Activated naive CD4-positive, alpha-beta T cell treated with anti-CD3 and anti-CD28 coated beads for 36 hours (primary cell): ENCODE measurements around the gene CLCN6. TPM values are rescaled to one million over a fixed set of nuclear protein-coding genes. Genes with fewer than 3 reads are reported as not detected.
A peak's percentile ranks its signal among the peaks of the same experiment; 100 is the strongest.
"Not testable (repeated sequence)": the region's sequence is repeated elsewhere in the genome, so short reads cannot be mapped to it uniquely, and the experiment has no call there.

Experiments used
- CTCF ChIA-PET: fragments of 350-600 bp; sonication (Branson Sonifier 250); formaldehyde crosslinking; loops from one replicate; lab custom pipeline; 2021; ENCODE audit warnings: antibody characterized with exemption; lab: Charles Lee
- DNase-seq: peaks from one replicate; pipeline ENCODE4 v3.0.0-alpha.2; 2020
- H3K27ac Mint-ChIP-seq: one replicate; pipeline ENCODE4 v1.8.0; 2021; ENCODE audit warnings: mild to moderate bottlenecking, mixed read lengths
- H3K27me3 Mint-ChIP-seq: one replicate; pipeline ENCODE4 v1.8.0; 2021; ENCODE audit warnings: low read depth, mixed read lengths
- H3K36me3 Mint-ChIP-seq: one replicate; pipeline ENCODE4 v1.8.0; 2021; ENCODE audit warnings: low read depth, mixed read lengths
- H3K4me1 Mint-ChIP-seq: one replicate; pipeline ENCODE4 v1.8.0; 2021; ENCODE audit warnings: low read depth, mixed read lengths
- H3K4me3 Mint-ChIP-seq: one replicate; pipeline ENCODE4 v1.8.0; 2021; ENCODE audit warnings: mild to moderate bottlenecking, moderate library complexity, mixed read lengths
- H3K9me3 Mint-ChIP-seq: one replicate; pipeline ENCODE4 v1.8.0; 2021; ENCODE audit warnings: mixed read lengths
- intact Hi-C: fragments of 100-400 bp; cut with micrococcal nuclease; formaldehyde crosslinking; loops from one replicate; pipeline ENCODE4 v1.15.1; 2023
- total RNA-seq, 2 experiments: library from RNA; stranded (reverse); gene quantifications; one replicate each; pipeline ENCODE4 v1.2.3, GENCODE V29; 2021

Gene CLCN6
- total RNA-seq, 2 experiments from 2014 or later, result 11.3 to 11.6 TPM

DNA sequence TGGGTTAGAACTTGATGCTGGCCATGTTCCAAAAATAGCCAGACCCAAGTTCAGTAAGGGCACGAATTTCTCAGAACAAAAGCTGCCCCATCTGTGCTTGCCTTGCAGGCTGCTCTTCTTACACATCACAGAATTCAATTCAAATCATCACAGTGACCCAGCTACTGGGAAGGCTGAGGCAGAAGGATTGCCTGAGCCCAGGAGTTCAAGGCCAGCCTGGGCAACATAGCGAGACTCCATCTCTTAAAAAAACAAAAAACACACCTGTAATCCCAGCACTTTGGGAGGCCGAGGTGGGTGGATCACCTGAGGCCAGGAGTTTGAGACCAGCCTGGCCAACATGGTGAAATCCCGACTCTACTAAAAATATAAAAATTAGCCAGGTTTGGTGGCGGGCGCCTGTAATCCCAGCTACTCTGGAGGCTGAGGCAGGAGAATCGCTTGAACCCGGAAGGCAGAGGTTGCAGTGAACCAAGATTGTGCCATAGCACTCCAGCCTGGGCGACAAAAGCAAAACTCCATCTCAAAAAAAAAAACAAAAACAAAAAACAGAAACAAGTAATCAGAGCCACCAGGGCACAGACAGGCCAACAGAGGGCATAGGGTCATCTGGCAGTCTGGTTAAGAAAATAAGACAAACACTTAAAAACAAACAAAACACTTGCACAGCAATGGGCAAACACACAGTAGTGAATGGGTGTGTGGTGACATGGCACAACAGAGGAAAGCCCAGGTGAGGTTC lies 1.9 kb upstream of the CLCN6 start:
- CTCF ChIA-PET, result interaction anchor here (1.0 kb wide), 1 partner anchor 162 kb away, joined by 3 read pairs; no protein-coding TSS in a partner anchor
- DNase-seq, intact Hi-C loops, H3K27me3 Mint-ChIP-seq, H3K9me3 Mint-ChIP-seq: not testable (repeated sequence)
- peak overlapping the region; percentile 58 for H3K27ac Mint-ChIP-seq
- peak overlapping the region; percentile 99 for H3K4me3 Mint-ChIP-seq
- peaks cover 11% of the 10 kb centered on the region for H3K36me3 Mint-ChIP-seq
- H3K4me1 Mint-ChIP-seq, result peaks cover 56% of the 10 kb centered on the region

- peak overlapping the region; percentile 59 for H3K27ac Mint-ChIP-seq
- peak overlapping the region; percentile 99 for H3K4me3 Mint-ChIP-seq
- no peaks in the 10 kb centered on the region for H3K9me3 Mint-ChIP-seq
- peak; percentile 50 for DNase-seq
- H3K36me3 Mint-ChIP-seq, result peaks cover 15% of the 10 kb centered on the region
- CTCF ChIA-PET, result no interaction called here
- H3K27me3 Mint-ChIP-seq, result no peaks in the 10 kb centered on the region
- intact Hi-C loops, result loop anchor here (1.0 to 5.0 kb wide), 4 partner anchors 153 to 745 kb away; partner anchors contain the start of genes FBXO2, FBXO44, MFN2 and MTOR
- peaks cover 59% of the 10 kb centered on the region for H3K4me1 Mint-ChIP-seq
These were observed 1.1 kb upstream of the CLCN6 start for GRCh38 chr1:11804666-11805421.

DNA sequence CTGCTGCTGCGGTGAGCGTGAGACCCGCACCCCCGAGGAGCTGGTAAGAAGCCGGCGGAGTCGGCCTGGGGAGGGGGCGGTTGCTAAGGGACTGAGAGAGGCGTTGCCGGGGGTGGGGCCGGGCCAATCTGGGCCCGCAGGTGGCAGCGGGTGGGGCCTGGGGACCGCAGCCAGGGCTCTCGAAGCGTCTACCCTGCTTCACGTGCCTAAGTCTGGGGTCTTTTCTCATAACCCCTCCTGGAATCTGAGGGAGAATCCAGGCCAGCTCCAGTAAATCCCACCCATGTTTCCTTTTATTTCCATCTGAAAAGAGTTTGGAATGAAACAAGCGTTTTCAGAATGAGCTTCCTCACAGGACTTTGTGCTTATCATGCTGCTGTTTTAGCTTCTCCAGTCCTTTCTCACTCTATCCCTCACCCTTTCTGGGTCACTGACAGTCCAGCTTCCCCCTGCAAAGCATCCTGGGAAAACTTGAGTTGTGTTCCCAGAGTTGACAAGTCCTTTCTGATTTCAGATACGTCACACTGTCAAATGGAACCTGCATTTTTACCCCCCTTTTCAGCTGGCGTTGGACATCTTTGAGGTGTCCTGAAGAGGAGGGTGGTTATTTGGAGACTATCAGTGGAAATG lies 431 bp downstream of the CLCN6 start:
- intact Hi-C loops, result loop anchor here (1.0 to 5.0 kb wide), 5 partner anchors 70 to 544 kb away; partner anchors contain the start of genes AGTRAP, FBXO2, FBXO44 and MIIP
- Mint-ChIP-seq H3K4me1 (peaks cover 59% of the 10 kb centered on the region), H3K27me3 (no peaks in the 10 kb centered on the region), H3K36me3 (peaks cover 15% of the 10 kb centered on the region), H3K27ac (peak overlapping the region; percentile 96), H3K9me3 (no peaks in the 10 kb centered on the region), H3K4me3 (peak overlapping the region; percentile 99)
- CTCF ChIA-PET, result interaction anchor here (0.6 to 1.6 kb wide), 6 partner anchors 21 to 769 kb away, joined by 3 to 5 read pairs (median 4); partner anchors contain the start of gene FBXO6
- peak; percentile 20 for DNase-seq

GRCh38 chr1:11807133-11807532 lies 1.1 kb downstream of the CLCN6 start:
- no peak for DNase-seq
- Mint-ChIP-seq H3K4me3 (peak overlapping the region; percentile 99), H3K9me3 (no peaks in the 10 kb centered on the region), H3K27ac (peak overlapping the region; percentile 96), H3K36me3 (peaks cover 16% of the 10 kb centered on the region), H3K4me1 (peaks cover 56% of the 10 kb centered on the region), H3K27me3 (no peaks in the 10 kb centered on the region)
- intact Hi-C loops, result loop anchor here (2.0 to 5.0 kb wide), 3 partner anchors 70 to 545 kb away; partner anchors contain the start of genes AGTRAP, FBXO2, FBXO44 and MTOR
- CTCF ChIA-PET, result interaction anchor here (0.6 to 1.6 kb wide), 4 partner anchors 95 to 157 kb away, joined by 3 to 4 read pairs (median 3); partner anchors contain the start of gene FBXO6

GRCh38 chr1:11813021-11813420 lies 7.0 kb downstream of the CLCN6 start:
- H3K4me1 Mint-ChIP-seq, result peaks cover 9% of the 10 kb centered on the region
- H3K27ac Mint-ChIP-seq, result no peak overlapping the region
- intact Hi-C loops, result no loop called here
- no peaks in the 10 kb centered on the region for H3K27me3 Mint-ChIP-seq
- DNase-seq, result no peak
- no peaks in the 10 kb centered on the region for H3K9me3 Mint-ChIP-seq
- H3K4me3 Mint-ChIP-seq, result no peak overlapping the region
- CTCF ChIA-PET, result interaction anchor here (0.7 kb wide), 1 partner anchor 254 kb away, joined by 3 read pairs; no protein-coding TSS in a partner anchor
- H3K36me3 Mint-ChIP-seq, result peaks cover 16% of the 10 kb centered on the region

- CTCF ChIA-PET, result no interaction called here
- H3K36me3 Mint-ChIP-seq, result peaks cover 11% of the 10 kb centered on the region
- no peak overlapping the region for H3K4me3 Mint-ChIP-seq
- no peaks in the 10 kb centered on the region for H3K4me1 Mint-ChIP-seq
- no peak overlapping the region for H3K27ac Mint-ChIP-seq
- intact Hi-C loops, result loop anchor here (5.0 kb wide), 1 partner anchor 410 kb away; no protein-coding TSS in a partner anchor
- DNase-seq, result no peak
- no peaks in the 10 kb centered on the region for H3K27me3 Mint-ChIP-seq
- H3K9me3 Mint-ChIP-seq, result no peaks in the 10 kb centered on the region
These were observed 11.2 kb downstream of the CLCN6 start for GRCh38 chr1:11817192-11817591.

GRCh38 chr1:11822091-11822490 lies 16.1 kb downstream of the CLCN6 start:
- CTCF ChIA-PET, result interaction anchor here (0.7 kb wide), 1 partner anchor 126 kb away, joined by 3 read pairs; no protein-coding TSS in a partner anchor
- Mint-ChIP-seq H3K4me3 (no peak overlapping the region), H3K36me3 (peaks cover 10% of the 10 kb centered on the region), H3K9me3 (no peaks in the 10 kb centered on the region), H3K4me1 (no peaks in the 10 kb centered on the region), H3K27me3 (no peaks in the 10 kb centered on the region), H3K27ac (no peak overlapping the region)
- intact Hi-C loops, result no loop called here
- DNase-seq, result no peak

- H3K4me1 Mint-ChIP-seq, result no peaks in the 10 kb centered on the region
- intact Hi-C loops, result no loop called here
- no peak overlapping the region for H3K27ac Mint-ChIP-seq
- no peaks in the 10 kb centered on the region for H3K27me3 Mint-ChIP-seq
- DNase-seq, result no peak
- CTCF ChIA-PET, result no interaction called here
- no peaks in the 10 kb centered on the region for H3K9me3 Mint-ChIP-seq
- H3K36me3 Mint-ChIP-seq, result peaks cover 9% of the 10 kb centered on the region
- H3K4me3 Mint-ChIP-seq, result no peak overlapping the region
These were observed 17.6 kb downstream of the CLCN6 start for GRCh38 chr1:11823366-11824137.

- Mint-ChIP-seq H3K9me3 (no peaks in the 10 kb centered on the region), H3K27ac (no peak overlapping the region), H3K27me3 (no peaks in the 10 kb centered on the region), H3K4me1 (no peaks in the 10 kb centered on the region), H3K36me3 (peaks cover 8% of the 10 kb centered on the region), H3K4me3 (no peak overlapping the region)
- CTCF ChIA-PET, result interaction anchor here (1.2 kb wide), 1 partner anchor 13 kb away, joined by 5 read pairs; no protein-coding TSS in a partner anchor
- DNase-seq, result no peak
- intact Hi-C loops, result no loop called here
These were observed 19.1 kb downstream of the CLCN6 start for GRCh38 chr1:11825131-11825530.

DNA sequence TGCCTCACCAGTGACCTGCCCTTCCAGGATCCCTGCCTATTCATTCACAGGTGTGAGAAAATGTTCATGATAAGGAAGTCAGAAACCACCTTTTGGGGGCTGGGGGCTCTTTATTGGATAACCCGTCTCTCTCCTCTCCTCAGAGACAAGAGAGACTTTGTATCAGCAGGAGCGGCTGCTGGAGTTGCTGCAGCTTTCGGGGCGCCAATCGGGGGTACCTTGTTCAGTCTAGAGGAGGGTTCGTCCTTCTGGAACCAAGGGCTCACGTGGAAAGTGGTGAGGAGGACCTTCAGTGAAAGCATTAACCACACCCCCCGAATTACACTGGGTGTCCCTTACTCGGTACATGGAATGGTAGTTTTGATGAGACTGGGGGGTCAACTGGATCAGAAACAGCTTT lies 21.0 kb downstream of the CLCN6 start:
- no peak overlapping the region for H3K4me3 Mint-ChIP-seq
- DNase-seq, result no peak
- peaks cover 7% of the 10 kb centered on the region for H3K36me3 Mint-ChIP-seq
- no peaks in the 10 kb centered on the region for H3K4me1 Mint-ChIP-seq
- no peak overlapping the region for H3K27ac Mint-ChIP-seq
- H3K27me3 Mint-ChIP-seq, result no peaks in the 10 kb centered on the region
- H3K9me3 Mint-ChIP-seq, result no peaks in the 10 kb centered on the region
- intact Hi-C loops, result no loop called here
- CTCF ChIA-PET, result no interaction called here

DNA sequence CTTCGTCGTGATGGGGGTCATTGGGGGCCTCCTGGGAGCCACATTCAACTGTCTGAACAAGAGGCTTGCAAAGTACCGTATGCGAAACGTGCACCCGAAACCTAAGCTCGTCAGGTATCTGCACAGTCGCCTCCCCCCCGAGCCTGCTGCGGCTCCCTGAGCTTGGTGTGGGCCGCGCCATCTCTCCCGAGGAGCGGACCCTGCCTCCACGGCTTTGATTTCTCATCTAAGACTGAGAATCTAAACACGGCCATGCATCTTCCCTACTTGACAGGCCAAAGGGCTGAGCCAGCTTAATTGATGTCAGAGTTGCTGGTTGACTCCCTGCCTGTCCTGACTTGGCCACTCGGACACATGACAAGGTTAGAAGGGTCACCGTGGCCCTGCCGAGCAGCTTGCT lies 22.5 kb downstream of the CLCN6 start:
- CTCF ChIA-PET, result interaction anchor here (1.1 kb wide), 1 partner anchor 12 kb away, joined by 3 read pairs; no protein-coding TSS in a partner anchor
- H3K4me3 Mint-ChIP-seq, result no peak overlapping the region
- H3K9me3 Mint-ChIP-seq, result no peaks in the 10 kb centered on the region
- no peaks in the 10 kb centered on the region for H3K27me3 Mint-ChIP-seq
- intact Hi-C loops, result no loop called here
- DNase-seq, result no peak
- peaks cover 7% of the 10 kb centered on the region for H3K36me3 Mint-ChIP-seq
- H3K27ac Mint-ChIP-seq, result no peak overlapping the region
- no peaks in the 10 kb centered on the region for H3K4me1 Mint-ChIP-seq
